Lung (tissue), 12 donors: ENCODE data around the gene ABHD8. TPM values are rescaled to one million over a fixed set of nuclear protein-coding genes. Genes with fewer than 3 reads are reported as not detected.

Experiments used
- ATAC-seq: fragments of 200-7000 bp; cut with Tn5 transposase; one replicate; pipeline ENCODE4 v1.9.1; 2020; ENCODE audit warnings: moderate number of reproducible peaks; ENCODE audit not compliant: insufficient read depth, low FRiP score
- DNase-seq, 3 donors: peaks; one replicate each; pipeline ENCODE4 v3.0.0-alpha.2; 2013 to 2017
- H3K27ac ChIP-seq, 2 donors: one replicate each; pipeline ENCODE4 v1.5.1; 2013; ENCODE audit warnings: mild to moderate bottlenecking in 2 of 2, moderate library complexity in 2 of 2, control low read depth in 1 of 2, inconsistent platforms in 1 of 2, low read depth in 1 of 2, low read length in 1 of 2
- H3K27me3 ChIP-seq, 3 donors: one replicate each; pipeline ENCODE4 v1.5.1; 2013; ENCODE audit warnings: low read length in 2 of 3; ENCODE audit not compliant: control insufficient read depth in 3 of 3, insufficient read depth in 3 of 3
- H3K36me3 ChIP-seq, 4 donors: one replicate each; pipeline ENCODE4 v1.5.1; 2013; ENCODE audit warnings: low read length in 4 of 4, mild to moderate bottlenecking in 1 of 4, moderate library complexity in 1 of 4; ENCODE audit not compliant: control insufficient read depth in 4 of 4, insufficient read depth in 4 of 4
- H3K4me1 ChIP-seq, 5 donors: one replicate each; pipeline ENCODE4 v1.5.1; 2013; ENCODE audit warnings: low read length in 5 of 5, mild to moderate bottlenecking in 2 of 5, moderate library complexity in 1 of 5; ENCODE audit not compliant: control insufficient read depth in 5 of 5, insufficient read depth in 5 of 5
- H3K4me3 ChIP-seq: one replicate; pipeline ENCODE4 v1.5.1; 2013; ENCODE audit warnings: mild to moderate bottlenecking, control low read depth, moderate library complexity
- H3K9ac ChIP-seq, 2 donors: one replicate each; pipeline ENCODE4 v1.5.1; 2013; ENCODE audit warnings: low read length in 2 of 2, control low read depth in 1 of 2; ENCODE audit not compliant: insufficient read depth in 1 of 2
- H3K9me3 ChIP-seq, 4 donors: one replicate each; pipeline ENCODE4 v1.5.1; 2013; ENCODE audit warnings: low read length in 3 of 4, mild to moderate bottlenecking in 1 of 4, moderate library complexity in 1 of 4; ENCODE audit not compliant: control insufficient read depth in 4 of 4, insufficient read depth in 3 of 4
- WGBS, 2 donors: extraction: QIAGEN DNeasy Blood & Tissue Kit; methylation state at CpG; one replicate each; pipeline ENCODE4 v1.1.7; 2013; 5-methylcytosine and 5-hydroxymethylcytosine counted together
- polyA plus RNA-seq, 2 donors: library from polyadenylated mRNA; stranded (reverse); fragments of 200-250 nt; gene quantifications; one replicate each; pipeline ENCODE4 v1.2.1, GENCODE V29; 2013
- total RNA-seq, 2 donors: library from RNA; depleted of rRNA in 1 of 2; stranded (reverse); fragments of >200 nt in 1 of 2; gene quantifications; one replicate each; pipeline ENCODE4 v1.2.1, GENCODE V29; 2014 to 2021
- TF ChIP-seq, protein P1 (sequence below): IDR thresholded peaks from 2 replicates; pipeline ENCODE4 v1.5.1; 2012; ENCODE audit warnings: mild to moderate bottlenecking; ENCODE audit errors: control extremely low read depth, extremely low read depth
- donor health status: control.
- donor health status: control.
- donor health status: Bipolar disorder and iron deficiency.
- donor health status: healthy.
- donor health status: DM: yes; HTN: yes; CAD: no.

The ABHD8 gene
- total and polyA plus RNA-seq, 4 donors = 12.8 to 23.0 (median 15.1) TPM

DNA sequence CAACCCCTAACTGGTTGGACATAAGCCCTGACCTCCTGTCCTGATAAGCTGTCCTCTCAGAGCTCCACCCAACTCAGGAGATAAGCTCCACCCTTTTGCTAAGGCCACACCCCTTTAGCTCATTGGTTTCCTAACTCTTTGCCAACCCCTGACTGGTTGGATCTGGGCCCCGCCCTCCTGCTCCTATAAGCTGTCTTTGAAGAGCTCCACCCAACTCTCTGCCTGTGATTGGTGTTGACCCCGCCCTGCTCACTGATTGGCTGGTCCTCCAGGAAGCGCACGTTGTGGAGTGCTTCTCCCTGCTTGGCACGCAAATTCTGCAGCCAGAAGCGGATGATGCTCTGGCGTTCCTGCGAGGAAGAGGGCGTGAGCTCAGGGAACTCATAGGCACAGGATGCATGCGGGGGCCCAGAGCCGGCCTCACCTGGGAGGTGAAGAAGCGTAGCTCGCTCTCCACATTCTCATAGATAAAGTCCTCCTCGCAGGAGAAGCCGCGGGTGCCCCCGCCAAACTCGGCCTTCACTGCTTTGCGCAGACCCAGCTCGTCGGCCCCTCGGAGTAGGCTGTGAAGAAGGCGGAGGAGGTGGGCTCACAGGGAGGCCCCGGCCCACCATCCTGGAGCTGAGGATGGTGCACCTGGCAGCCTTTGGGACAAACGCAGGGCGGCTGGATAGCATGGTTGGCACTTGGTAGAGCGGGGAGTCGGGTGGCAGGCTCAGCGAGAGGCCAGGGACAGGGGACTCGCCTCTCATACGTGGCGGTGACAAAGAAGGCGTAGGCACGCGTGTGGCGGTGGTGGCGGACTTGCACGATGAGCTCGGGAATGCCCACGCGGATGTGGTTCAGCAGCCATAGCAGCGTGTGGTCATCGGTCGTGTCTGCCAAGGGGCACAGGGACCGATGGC is 29.7 kb upstream of the ABHD8 start:
- no peak for ATAC-seq
- DNase-seq = no peak
- Histone ChIP-seq H3K27ac (no peak overlapping the region), H3K36me3 (peaks cover 0 to 3% (median 1%) of the 10 kb centered on the region in 4 donors), H3K27me3 (peaks cover 0 to 9% (median 2%) of the 10 kb centered on the region in 3 donors), H3K9ac (no peak overlapping the region), H3K9me3 (no peaks in the 10 kb centered on the region), H3K4me3 (no peak overlapping the region), H3K4me1 (peaks cover 0 to 19% (median 8%) of the 10 kb centered on the region in 5 donors)
- TF ChIP-seq, protein P1, sequence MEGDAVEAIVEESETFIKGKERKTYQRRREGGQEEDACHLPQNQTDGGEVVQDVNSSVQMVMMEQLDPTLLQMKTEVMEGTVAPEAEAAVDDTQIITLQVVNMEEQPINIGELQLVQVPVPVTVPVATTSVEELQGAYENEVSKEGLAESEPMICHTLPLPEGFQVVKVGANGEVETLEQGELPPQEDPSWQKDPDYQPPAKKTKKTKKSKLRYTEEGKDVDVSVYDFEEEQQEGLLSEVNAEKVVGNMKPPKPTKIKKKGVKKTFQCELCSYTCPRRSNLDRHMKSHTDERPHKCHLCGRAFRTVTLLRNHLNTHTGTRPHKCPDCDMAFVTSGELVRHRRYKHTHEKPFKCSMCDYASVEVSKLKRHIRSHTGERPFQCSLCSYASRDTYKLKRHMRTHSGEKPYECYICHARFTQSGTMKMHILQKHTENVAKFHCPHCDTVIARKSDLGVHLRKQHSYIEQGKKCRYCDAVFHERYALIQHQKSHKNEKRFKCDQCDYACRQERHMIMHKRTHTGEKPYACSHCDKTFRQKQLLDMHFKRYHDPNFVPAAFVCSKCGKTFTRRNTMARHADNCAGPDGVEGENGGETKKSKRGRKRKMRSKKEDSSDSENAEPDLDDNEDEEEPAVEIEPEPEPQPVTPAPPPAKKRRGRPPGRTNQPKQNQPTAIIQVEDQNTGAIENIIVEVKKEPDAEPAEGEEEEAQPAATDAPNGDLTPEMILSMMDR = no peak
- WGBS, 2 donors = 96 to 99% methylated on average over 41 to 45 of the region's 45 CpGs

DNA sequence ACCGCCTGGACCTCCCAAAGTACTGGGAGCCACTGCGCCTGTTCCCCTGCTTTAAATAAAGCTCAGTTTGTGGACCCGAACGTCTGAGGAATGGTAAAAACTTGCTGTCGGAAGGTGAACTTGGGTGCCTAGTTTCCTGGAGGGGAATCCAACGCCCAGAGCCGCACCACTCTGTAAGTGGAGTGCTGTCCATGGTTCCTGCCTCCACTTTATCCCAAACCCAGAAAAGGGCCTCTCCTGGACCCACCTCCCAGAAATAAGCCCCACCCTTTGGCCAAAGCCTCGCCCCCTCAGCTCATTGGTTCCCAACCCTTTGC is 29.1 kb upstream of the ABHD8 start:
- Histone ChIP-seq H3K9ac (no peak overlapping the region), H3K9me3 (no peaks in the 10 kb centered on the region), H3K27ac (no peak overlapping the region), H3K4me3 (no peak overlapping the region), H3K27me3 (peaks cover 0 to 9% (median 2%) of the 10 kb centered on the region in 3 donors), H3K36me3 (peaks cover 0 to 5% (median 2%) of the 10 kb centered on the region in 4 donors), H3K4me1 (peaks cover 0 to 17% (median 8%) of the 10 kb centered on the region in 5 donors)
- 92 to 96% methylated on average over 8 of the region's 8 CpGs for WGBS, 2 donors
- ATAC-seq (no peak), DNase-seq (no peak)
- TF ChIP-seq, protein P1 = no peak

DNA sequence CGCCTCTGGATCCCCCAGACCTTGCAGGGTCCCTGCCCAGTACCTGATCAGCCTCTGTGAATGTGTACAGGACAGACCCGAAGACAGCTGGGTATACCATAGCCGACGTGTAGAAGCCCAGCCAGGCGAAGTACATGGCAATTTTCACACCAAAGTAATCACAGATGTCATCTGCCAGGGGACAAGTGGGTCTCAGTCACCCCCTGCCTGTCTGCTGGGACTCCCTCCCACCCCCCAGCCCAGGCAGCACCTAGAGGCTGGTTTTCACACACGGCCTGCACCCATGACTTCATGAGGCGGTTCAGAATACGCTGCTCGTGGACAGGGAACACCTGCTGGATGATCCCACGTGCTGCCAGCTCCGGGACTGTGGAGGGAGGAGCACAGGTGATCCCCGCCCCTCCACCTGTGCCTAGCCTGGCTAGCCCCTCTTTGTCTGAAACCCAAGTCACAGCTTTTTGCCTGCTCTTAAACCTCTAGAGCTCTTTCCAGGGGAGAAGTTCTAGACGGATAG is 27.9 kb upstream of the ABHD8 start:
- Histone ChIP-seq H3K9ac (no peak overlapping the region), H3K4me3 (no peak overlapping the region), H3K4me1 (peaks cover 0 to 17% (median 8%) of the 10 kb centered on the region in 5 donors), H3K27ac (no peak overlapping the region), H3K9me3 (no peaks in the 10 kb centered on the region), H3K27me3 (peaks cover 0 to 9% (median 2%) of the 10 kb centered on the region in 3 donors), H3K36me3 (peaks cover 0 to 5% (median 2%) of the 10 kb centered on the region in 4 donors)
- DNase-seq (no peak), ATAC-seq (no peak)
- WGBS, 2 donors = 92 to 94% methylated on average over 13 of the region's 13 CpGs
- TF ChIP-seq, protein P1 = no peak
